Bronchial epithelial cell (primary cell): ENCODE results near the gene MRM1. TPM values are rescaled to one million over a fixed set of nuclear protein-coding genes. Genes with fewer than 3 reads are reported as not detected.

Experiments
- DNase-seq: peaks from one replicate; pipeline ENCODE4 v3.0.0-alpha.2; 2010; ENCODE audit warnings: low read depth
- FAIRE-seq: peaks from 2 replicates; lab custom pipeline; 2011; peaks lifted over from hg19 to GRCh38; lab: Jason Lieb, UNC
- H3K27me3 ChIP-seq: 2 replicates; pipeline ENCODE4 v1.5.1; 2011; ENCODE audit warnings: low read length; ENCODE audit not compliant: control insufficient read depth, insufficient read depth
- H3K36me3 ChIP-seq: 2 replicates; pipeline ENCODE4 v1.5.1; 2011; ENCODE audit warnings: low read length; ENCODE audit not compliant: control insufficient read depth, insufficient read depth
- H3K4me3 ChIP-seq: 2 replicates; pipeline ENCODE4 v1.5.1; 2011; ENCODE audit warnings: mild to moderate bottlenecking, low read depth, low read length, control low read depth
- total RNA-seq: library from RNA; depleted of rRNA; stranded (reverse); fragments of >200 nt; gene quantifications from 2 replicates; pipeline ENCODE4 v1.2.1, GENCODE V29; 2014
- TF ChIP-seq, protein P1 (sequence below): IDR thresholded peaks from 2 replicates; pipeline ENCODE4 v1.5.1; 2011; ENCODE audit warnings: mild to moderate bottlenecking, moderate library complexity, low read length, control low read depth, inconsistent platforms; ENCODE audit not compliant: insufficient read depth, severe bottlenecking

MRM1 gene
- total RNA-seq, 1 donor from 2014 or later = 6.1 TPM

DNA sequence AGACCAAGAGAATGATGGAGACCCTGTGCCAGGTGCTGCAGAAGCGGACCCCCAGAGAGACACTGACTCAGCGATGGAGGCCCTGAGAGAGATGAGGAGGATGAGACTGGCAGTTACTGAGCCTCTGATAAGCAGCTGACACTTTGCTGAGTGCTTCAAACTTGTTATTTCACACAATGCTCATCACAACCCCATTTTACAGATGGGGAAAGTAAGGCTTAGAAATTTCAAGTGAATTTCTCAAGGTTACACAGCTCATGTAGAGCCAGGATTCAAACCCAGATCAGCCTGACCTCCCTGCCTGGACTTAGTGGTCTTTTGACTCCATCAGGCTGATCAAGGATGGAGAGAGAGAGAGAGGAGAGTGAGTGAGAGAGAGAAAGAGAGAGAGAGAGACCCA is 27.2 kb downstream of the MRM1 start:
- H3K27me3 ChIP-seq = peaks cover 11% of the 10 kb centered on the region
- FAIRE-seq (no peak), DNase-seq (no peak)
- no peak overlapping the region for H3K4me3 ChIP-seq
- H3K36me3 ChIP-seq = no peaks in the 10 kb centered on the region
- TF ChIP-seq, protein P1, sequence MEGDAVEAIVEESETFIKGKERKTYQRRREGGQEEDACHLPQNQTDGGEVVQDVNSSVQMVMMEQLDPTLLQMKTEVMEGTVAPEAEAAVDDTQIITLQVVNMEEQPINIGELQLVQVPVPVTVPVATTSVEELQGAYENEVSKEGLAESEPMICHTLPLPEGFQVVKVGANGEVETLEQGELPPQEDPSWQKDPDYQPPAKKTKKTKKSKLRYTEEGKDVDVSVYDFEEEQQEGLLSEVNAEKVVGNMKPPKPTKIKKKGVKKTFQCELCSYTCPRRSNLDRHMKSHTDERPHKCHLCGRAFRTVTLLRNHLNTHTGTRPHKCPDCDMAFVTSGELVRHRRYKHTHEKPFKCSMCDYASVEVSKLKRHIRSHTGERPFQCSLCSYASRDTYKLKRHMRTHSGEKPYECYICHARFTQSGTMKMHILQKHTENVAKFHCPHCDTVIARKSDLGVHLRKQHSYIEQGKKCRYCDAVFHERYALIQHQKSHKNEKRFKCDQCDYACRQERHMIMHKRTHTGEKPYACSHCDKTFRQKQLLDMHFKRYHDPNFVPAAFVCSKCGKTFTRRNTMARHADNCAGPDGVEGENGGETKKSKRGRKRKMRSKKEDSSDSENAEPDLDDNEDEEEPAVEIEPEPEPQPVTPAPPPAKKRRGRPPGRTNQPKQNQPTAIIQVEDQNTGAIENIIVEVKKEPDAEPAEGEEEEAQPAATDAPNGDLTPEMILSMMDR = no peak

DNA sequence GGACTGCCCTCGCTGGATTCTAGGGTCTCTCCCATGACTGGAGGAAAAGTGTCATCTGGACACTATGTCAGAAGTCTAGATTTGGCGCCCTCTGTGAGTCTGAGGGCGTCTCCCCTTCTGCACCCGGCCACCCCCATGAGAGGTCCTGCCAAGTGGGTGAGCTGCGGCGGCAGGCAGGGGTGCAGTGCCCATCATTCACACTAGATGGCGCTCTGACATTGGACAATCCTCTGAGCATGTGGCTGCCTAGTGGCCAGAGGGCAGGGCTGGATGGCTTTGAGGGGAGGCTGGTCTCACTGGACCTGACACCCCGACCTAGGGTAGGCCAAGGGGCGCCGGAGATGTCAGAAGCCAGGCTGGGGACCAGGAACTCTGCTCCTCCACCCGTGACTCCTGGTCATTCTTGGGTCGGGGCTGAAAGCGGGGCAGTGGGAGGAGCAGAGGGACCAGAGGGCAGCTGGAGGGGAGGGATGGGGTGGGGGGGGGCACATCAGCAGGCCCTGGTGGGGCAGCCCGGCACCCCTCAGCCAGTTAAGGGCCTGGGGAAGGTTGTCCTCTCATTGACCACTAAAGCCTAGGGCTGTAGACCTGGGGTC is 28.0 kb downstream of the MRM1 start:
- H3K4me3 ChIP-seq = no peak overlapping the region
- H3K27me3 ChIP-seq = peaks cover 11% of the 10 kb centered on the region
- DNase-seq = peak; percentile 45
- TF ChIP-seq, protein P1 = peak; percentile 97
- FAIRE-seq = no peak
- H3K36me3 ChIP-seq = no peaks in the 10 kb centered on the region

DNA sequence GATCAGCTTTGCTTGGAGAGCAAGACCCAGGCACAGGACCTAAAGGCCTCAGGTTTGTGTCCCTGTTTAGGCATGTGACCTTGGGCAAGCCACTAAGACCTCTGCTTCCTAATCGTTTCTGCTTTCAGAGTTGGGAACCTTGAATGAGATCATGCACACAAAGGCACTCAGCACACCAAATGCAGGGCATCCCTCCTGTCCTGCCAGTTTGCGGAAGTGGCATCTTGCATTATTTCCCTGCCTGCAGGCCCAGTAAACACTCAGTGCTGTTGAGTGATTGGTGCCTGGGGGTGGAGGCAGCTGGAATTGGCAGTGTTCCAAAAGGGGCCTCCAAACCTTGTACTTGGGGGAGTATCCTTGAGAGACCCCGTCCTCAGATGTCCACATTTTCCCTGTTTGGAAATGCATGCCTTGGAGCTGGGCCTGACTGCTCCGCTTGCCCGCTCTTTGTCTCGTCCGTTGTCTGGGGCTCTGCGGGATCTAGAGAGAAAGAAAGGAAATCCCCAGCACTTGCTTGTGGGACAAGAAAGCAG is 28.7 kb downstream of the MRM1 start:
- peaks cover 11% of the 10 kb centered on the region for H3K27me3 ChIP-seq
- TF ChIP-seq, protein P1 = no peak
- no peak for FAIRE-seq

DNA sequence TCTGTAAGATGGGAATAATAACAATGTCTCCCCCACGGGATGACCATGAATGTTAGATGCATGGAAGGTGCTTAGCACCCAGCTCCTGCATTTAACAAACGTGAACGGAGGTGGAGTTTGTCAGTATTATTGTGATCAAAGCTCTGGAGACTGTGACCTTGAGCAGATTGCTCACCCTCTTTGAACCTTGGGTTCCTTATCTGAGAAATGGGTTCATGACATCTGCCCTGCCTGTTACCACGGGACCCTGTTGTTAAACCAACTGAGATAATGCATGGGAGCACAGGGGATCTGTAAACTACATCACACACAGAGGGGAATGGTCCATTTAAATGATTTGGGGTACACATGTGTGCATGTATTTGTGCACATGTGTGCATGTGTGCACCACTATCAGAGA is 29.6 kb downstream of the MRM1 start:
- Histone ChIP-seq H3K4me3 (no peak overlapping the region), H3K27me3 (peaks cover 11% of the 10 kb centered on the region), H3K36me3 (no peaks in the 10 kb centered on the region)
- FAIRE-seq = no peak
- no peak for DNase-seq
- TF ChIP-seq, protein P1 = no peak

More for the DNA sequence above, 28.7 kb downstream of the MRM1 start:
- Histone ChIP-seq H3K4me3 (no peak overlapping the region), H3K36me3 (no peaks in the 10 kb centered on the region)
- DNase-seq = no peak

DNA sequence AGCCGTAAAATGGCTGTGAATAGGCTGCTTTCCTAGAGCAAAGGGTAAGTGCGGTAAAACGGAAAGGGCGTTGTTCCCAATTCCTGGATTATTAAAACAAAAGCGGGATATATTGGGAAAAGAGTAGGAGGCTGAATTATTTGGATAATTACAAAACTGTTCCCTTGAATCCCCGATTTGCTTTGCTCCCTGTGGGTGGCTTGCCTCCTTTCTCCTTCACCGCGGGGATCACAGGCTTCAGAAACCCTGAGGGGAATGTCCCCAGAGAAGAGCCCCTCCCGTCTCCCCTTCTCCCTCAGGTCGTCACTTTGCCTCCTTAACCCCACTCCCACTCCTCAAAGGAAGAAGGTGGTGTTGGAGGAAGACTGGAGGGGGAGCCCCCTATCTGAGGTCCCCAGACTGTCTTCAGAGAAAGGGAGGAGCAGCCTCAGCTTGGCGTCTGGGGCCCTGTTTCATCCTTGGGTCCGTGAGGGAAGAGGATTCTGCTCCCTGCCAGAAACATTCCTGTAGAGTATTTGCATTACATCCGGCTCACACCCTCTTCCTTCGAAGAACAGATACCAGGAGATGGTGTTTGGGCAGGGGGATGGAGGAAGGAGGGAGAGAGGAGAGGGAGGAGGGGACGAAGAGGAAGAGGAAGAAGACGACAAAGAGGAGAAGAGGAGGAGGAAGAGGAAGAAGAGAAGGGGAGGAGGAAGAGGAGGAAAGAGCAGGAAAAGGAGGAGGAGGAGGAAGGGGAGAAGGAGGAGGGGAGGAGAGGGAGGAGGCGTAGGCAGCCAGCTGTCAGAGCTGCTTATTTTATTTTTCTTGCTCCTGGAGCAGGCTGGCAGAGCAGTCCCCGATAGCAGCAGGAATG is 31.8 kb downstream of the MRM1 start:
- peaks cover 12% of the 10 kb centered on the region for H3K27me3 ChIP-seq
- no peak for FAIRE-seq
- no peak for DNase-seq
- no peak overlapping the region for H3K4me3 ChIP-seq
- no peaks in the 10 kb centered on the region for H3K36me3 ChIP-seq
- TF ChIP-seq, protein P1 = no peak
